ENCODE measurements around the gene NOC4L.
"Not testable (repeated sequence)": the region's sequence is repeated elsewhere in the genome, so short reads cannot be mapped to it uniquely, and the experiment has no call there.

NOC4L gene

DNA sequence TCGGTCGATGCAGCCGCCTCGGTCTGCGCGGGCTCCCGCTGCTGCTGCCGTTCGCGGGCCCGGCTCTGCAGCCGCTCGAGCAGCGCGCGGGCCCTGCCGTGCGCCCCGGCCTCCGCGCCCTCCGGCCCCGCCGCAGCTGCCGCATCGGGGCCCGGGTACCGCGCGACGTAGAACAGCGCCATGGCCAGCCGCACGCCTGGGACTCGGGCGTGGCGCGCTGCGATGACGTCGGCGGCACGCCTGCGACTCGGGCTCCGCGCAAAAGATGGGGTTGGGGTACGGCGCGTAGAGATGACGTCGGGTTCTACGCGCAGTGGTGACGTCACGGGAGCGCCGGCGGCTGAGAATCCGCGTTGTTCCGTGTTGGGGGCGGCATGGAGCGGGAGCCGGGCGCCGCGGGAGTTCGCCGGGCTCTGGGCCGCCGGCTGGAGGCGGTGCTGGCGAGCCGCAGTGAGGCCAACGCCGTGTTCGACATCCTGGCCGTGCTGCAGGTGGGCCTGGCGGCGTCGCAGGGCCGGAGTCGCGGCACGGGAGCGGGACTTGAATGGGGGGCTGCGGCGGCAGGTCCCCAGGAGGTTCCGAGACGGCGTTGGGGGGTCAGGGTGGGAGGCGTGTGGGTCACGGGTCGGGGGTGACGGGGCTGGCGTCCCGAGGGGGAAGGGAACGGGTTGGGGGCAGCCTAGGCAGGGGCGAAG is at the start of gene NOC4L, which contains the start of gene DDX51:
Gene NOC4L (plus strand): TSS at position 343 of the 695 bp plus-strand sequence. CDS start 32 bp downstream, at position 375.
Gene DDX51 (minus strand): TSS at position 205 of the 695 bp plus-strand sequence. CDS start 23 bp downstream, at position 182.
- peak; percentile 95 for DNase-seq

DNA sequence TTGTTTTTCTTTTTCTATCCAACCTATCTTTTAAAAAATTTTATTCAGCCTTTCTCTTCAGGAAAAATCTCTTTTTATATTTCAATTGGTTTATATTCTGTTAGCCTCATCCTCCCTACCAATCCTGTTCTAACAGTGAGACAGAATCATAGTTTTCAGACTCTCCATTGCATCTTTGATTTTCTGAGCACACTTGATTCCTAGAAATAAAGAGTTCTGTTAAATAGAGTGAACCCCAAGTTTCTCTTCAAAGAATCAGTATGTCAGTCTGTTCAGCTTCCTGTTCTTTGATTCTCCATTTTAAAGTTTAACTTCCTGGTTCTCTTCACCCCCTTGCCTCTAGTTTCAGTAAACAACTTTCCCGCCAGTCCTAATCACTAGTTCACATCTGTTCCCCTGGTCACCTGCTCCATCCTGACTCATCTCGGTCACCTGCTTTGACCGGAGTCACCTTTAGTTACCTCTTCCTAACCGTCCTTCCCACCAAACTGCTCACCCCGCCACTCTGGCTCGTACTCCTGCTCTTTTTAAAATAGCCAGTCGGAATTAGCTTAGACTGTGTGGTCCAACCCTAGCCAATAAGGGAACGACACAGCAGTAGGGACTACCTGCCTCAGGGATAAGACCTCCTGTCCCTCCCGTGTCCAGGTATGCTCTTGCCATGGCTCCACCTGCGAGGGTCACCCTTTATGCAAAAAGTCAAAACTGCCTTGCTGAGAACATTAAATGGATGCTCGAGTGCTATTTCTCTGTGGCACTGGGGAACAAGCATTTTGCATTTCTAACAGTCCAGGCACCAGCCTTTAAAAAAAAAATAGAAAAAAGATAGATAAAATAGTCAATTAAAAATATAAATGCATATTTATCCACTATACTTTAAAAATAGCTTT is 48.5 kb upstream of the NOC4L start:
- no peak for DNase-seq

- DNase-seq: no peak
These were observed 44.5 kb upstream of the NOC4L start for GRCh38 chr12:132099739-132100138.

- no peak for DNase-seq
These were observed 43.8 kb upstream of the NOC4L start for GRCh38 chr12:132100306-132101065.

DNA sequence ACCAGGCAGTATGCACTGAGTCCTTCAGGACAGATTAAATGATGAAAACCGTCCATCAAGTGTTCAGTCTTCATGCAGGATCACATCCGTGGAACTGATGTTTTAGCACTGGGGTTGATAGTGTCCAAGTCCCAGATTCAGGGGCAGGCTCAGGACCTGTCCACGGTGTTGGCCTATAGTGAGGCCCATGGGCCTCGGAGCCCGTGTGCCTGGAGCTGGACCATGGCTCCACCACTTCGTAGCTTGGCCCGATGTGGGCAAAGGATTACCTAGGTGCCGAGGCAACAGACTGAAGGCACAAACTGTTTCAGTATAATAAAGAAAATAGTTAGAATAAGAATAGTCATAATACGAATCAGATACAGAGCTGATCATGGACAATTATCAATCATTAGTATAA is 42.0 kb upstream of the NOC4L start:
- DNase-seq: no peak

DNA sequence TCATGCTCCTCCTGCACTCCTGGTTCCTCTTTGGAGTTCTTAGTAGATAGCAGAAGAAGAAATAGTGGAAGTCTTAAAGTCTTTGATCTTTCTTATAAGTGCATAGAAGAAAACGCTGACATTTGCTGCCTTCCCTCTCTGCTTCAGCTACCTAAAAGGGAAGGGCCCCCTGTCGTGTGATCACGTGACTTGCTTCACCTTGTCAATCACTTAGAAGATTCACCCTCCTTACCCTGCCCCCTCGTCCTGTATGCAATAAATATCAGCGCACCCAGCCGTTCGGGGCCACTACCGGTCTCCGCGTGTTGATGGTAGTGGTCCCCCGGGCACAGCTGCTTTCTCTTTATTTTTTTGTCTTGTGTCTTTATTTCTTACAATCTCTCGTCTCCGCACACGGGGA is 41.2 kb upstream of the NOC4L start:
- not testable (repeated sequence) for DNase-seq

GRCh38 chr12:132103542-132104308 is 40.5 kb upstream of the NOC4L start:
- DNase-seq: no peak

DNA sequence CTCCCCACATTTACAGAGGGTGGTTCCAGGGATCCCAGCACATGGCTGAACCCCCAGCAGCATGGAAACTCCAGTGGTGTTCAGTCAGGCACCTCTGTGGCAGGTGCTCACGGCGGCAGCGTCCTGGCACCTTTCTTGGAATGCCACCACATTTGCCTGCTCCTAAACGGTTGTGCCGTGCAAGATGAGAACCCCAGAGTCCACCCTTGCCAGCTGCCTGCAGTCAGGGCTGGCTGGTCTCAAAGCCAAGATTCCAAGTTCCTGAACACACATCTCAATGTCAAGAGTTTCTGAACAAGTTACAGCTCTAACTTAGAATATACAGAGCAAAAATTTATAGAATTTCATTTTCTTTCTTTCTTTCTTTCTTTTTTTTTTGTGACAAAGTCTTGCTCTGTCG is 38.8 kb upstream of the NOC4L start:
- DNase-seq: no peak

- no peak for DNase-seq
These were observed 37.3 kb upstream of the NOC4L start for GRCh38 chr12:132106921-132107320.

DNA sequence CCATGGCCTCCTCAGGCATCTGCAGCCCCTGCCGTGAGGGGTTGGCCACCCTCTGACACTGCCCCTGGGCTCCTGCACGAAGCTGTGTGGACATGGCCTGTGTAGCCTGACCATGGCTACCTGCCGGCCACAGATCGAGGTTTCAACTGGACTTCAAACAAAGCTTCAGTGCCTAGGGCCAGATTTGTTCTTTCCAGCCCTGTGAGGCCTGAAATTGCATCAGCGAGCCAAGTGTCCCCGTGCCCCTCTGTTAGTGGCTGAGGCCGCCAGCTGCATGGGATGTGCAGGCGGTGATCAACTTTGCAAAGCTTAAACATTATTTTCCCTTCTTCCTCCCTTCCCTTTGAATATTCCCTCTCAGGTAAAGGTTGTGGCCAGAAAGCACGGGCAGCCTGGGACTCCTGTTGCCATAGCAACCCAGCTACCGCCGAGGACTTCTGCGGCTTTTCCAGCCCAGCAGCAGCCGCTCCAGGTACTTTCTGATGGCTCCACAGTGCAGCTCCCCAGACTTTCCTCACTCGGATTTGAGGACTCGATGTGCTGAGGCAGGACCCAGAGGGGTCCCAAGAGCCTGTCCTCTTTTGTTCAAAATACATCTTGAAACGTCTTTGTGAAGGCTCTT is 35.9 kb upstream of the NOC4L start:
- DNase-seq: no peak

GRCh38 chr12:132109741-132110140 is 34.5 kb upstream of the NOC4L start:
- no peak for DNase-seq

DNA sequence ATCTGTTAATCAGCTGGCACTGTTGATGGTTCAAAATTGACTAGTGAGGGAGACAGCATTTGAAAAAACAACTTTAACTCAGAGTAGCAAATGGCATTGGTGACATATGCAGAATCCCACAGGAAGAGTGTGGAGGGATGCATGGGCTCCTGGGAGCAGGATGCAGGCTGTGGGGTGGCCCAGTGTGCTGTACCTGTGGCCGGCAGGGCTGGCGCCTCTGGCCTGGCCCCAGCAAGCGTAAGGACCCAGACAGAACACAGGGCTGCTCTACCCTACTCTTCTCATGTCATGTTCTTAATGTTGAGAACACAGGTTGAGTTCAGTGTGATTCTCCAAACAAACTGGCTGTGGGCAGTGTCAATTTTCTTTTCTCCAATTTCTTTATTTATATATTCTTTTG is 33.6 kb upstream of the NOC4L start:
- no peak for DNase-seq

DNA sequence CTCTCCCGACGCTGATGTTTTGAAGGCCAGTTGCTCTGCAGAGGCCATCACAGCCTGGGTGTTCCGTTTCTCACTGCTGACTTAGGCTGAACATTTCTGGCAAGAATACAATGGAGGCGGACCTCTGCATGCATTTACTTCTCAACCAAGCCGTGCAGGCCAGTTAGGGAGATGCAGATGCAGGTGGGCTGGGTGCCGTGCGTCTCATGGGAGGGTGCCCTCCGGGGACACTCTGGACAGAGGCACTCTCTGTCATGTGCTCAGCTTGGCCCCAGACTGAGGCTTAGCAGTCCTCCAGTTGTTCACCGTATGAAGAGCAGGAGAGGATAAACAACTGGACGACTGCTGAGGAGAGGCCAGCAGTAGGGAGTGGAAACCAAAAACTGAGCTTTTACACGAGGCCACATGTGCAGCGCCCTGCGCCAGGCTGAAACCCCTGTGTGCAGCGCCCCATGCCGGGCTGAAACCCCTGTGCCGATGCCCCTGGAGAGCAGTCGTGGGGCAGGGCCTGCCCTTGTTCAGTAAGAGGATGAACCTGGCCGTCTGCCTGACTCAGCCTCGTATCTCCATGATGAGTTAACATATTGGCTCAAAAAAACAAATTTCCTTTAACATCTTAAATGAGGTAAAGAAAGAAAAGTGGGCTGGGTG is 32.5 kb upstream of the NOC4L start:
- no peak for DNase-seq

DNA sequence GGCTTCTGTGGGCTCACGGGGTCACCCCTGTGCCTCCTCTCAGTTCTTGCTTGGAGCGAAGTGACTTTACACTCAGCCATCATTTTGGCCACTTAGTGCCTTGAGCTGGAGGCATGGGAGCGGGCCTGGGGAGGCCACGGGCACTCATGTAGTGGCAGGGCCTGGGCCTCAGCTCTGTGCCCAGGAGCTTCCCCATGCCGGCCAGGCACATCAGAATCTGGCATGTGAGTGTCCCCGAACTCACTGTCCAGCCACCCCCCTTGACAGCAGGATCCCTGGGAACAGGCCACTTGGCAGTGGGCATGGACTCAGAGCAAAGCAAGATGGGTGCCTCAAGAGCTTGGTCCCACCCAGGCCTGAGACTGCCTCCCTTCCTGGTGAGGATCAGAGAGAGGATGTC is 29.6 kb upstream of the NOC4L start:
- DNase-seq: no peak

- no peak for DNase-seq
These were observed 28.8 kb upstream of the NOC4L start for GRCh38 chr12:132115500-132115899.

DNA sequence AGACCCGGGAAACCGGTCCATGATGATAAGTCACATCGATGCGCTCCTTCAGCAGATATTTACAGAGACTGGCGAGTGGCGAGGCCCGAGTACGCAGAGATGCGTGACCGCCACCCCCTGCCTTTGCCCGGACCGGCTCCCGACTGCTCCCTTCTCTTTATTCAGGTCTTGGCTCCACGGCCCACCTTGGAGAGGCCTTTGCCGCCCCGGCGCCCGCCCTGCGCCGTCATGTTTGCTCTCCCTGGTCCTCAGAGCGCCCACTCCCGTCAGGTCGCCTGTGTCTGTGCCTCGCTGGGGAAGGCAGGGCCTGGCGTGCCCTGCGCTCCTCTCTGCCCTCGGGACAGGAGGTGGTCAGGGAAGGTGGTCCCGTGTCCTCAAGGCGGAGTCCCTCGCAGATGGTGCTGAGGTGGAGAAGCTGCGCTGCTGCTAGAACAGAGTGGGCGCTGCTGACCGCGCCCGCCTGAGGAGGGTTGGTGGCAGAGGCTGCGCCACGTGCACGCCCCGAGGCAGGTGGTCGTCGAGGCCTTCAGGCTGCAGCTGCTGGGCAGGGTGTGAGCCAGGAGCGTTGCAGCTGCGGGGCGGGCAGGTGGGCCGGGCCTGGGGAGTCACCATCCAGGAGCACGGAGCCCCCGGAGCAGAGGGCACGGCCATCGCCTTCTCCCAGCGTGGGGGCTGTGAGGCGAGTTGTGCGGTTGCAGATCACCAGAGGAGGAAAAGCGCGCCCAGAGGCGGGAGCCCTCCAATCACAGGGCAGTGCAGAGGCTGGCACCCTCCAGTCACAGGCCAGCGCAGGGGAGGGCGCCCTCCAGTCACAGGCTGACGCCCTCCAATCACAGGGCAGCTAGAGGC is 27.3 kb upstream of the NOC4L start:
- no peak for DNase-seq

GRCh38 chr12:132117558-132117875 is 26.7 kb upstream of the NOC4L start:
- peak; percentile 19 for DNase-seq

GRCh38 chr12:132118876-132119275 is 25.4 kb upstream of the NOC4L start:
- no peak for DNase-seq

DNA sequence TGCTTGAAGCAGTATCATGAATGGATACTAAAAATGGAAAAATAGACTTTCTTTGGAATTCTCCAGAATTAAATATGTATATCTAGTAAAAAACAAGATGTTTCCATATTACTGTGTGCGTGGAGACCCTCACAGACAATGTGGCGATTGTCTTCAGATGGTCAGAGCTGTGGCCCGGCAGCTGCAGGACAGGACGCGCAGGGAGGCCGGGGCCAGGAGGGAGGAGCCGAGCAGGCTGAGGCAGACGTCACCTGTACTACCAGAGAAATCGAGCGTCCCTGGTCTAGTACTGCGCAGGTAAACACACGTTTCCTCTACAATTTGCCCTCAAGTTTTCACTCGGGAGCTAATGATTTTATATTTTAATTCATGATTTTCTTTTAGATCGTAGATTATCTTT is 23.0 kb upstream of the NOC4L start:
- no peak for DNase-seq

DNA sequence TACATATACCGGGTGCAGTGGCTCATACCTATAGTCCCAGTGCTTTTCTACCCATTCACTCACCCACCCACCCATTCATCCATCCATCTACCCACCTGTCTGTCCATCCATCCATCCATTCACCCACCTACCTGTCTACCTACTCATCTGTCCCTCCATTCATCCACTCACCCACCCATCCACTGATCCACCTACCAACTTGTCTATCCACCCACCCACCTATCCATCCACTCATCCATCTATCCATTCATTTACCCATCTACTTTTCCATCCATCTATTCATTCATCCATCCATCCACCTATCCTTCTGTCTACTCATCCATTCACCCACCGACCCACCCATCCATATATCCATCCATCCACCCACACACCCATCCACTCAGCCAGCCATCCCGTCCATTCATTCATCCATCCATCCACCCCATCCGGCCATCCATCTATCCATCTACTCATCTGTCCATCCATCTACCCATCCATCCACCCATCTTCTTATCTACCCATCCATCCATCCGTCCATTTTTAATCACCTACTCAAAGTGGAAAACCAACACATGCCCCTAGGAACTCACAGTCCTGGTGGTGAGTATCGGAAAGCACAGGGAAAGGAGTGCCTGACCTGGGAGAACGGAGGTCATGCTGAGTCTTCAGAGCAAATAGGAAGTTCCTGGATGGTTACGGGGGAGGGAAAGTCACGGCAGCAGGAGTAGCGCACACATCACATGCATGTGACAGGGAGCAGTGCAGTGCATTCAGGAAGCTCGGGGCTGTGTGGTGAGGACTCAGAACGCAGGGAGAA is 20.1 kb upstream of the NOC4L start:
- no peak for DNase-seq
